ENCODE measurements around the gene NR1I3.
"Not testable (repeated sequence)": the region's sequence is repeated elsewhere in the genome, so short reads cannot be mapped to it uniquely, and the experiment has no call there.

Gene NR1I3

GRCh38 chr1:161226320-161226711 is 11.7 kb downstream of the NR1I3 start:
- Histone ChIP-seq H3K9me3 (ENCODE audit: control insufficient read depth, insufficient read depth, low read depth, low read length) (no peaks in the 10 kb centered on the region), H3K27me3 (ENCODE audit: control insufficient read depth, insufficient read depth, low read length) (no peaks in the 10 kb centered on the region), H3K4me3 (ENCODE audit: low read depth, low read length) (peak overlapping the region; percentile 96), H3K4me1 (ENCODE audit: control insufficient read depth, insufficient read depth, low read length) (peaks cover 26% of the 10 kb centered on the region), H3K27ac (ENCODE audit: low read depth, low read length) (peak overlapping the region; percentile 18; the same call in 1 of the 2 replicates), H3K9ac (ENCODE audit: low read length) (peak overlapping the region; percentile 83), H3K36me3 (ENCODE audit: control insufficient read depth, insufficient read depth, low read length) (peaks cover 25% of the 10 kb centered on the region)

GRCh38 chr1:161225534-161226319 is 12.3 kb downstream of the NR1I3 start, which contains the start of gene TOMM40L:
TSS of gene TOMM40L (plus strand) at chr1:161226060. CDS start at chr1:161226490, 430 bp downstream.
- H3K4me1 ChIP-seq (ENCODE audit: control insufficient read depth, insufficient read depth, low read length): peaks cover 26% of the 10 kb centered on the region
- H3K9me3 ChIP-seq (ENCODE audit: control insufficient read depth, insufficient read depth, low read depth, low read length): no peaks in the 10 kb centered on the region
- peak within 1 kb of the TSS; percentile 18; the same call in 1 of the 2 replicates for H3K27ac ChIP-seq (ENCODE audit: low read depth, low read length)
- peak within 1 kb of the TSS; percentile 96 for H3K4me3 ChIP-seq (ENCODE audit: low read depth, low read length)
- peaks cover 23% of the 10 kb centered on the region for H3K36me3 ChIP-seq (ENCODE audit: control insufficient read depth, insufficient read depth, low read length)
- H3K9ac ChIP-seq (ENCODE audit: low read length): peak within 1 kb of the TSS; percentile 83
- no peaks in the 10 kb centered on the region for H3K27me3 ChIP-seq (ENCODE audit: control insufficient read depth, insufficient read depth, low read length)

- H3K27me3 ChIP-seq (ENCODE audit: control insufficient read depth, insufficient read depth, low read length): no peaks in the 10 kb centered on the region
- no peak overlapping the region for H3K27ac ChIP-seq (ENCODE audit: low read depth, low read length)
- H3K36me3 ChIP-seq (ENCODE audit: control insufficient read depth, insufficient read depth, low read length): peaks cover 18% of the 10 kb centered on the region
- H3K9me3 ChIP-seq (ENCODE audit: control insufficient read depth, insufficient read depth, low read depth, low read length): no peaks in the 10 kb centered on the region
- H3K4me1 ChIP-seq (ENCODE audit: control insufficient read depth, insufficient read depth, low read length): peaks cover 26% of the 10 kb centered on the region
- no peak overlapping the region for H3K9ac ChIP-seq (ENCODE audit: low read length)
- H3K4me3 ChIP-seq (ENCODE audit: low read depth, low read length): 0 out of 2 replicates have a peak overlapping the region, but pooled peaks have one; percentile 10
Measured at GRCh38 chr1:161225178-161225533, 12.8 kb downstream of the NR1I3 start.

GRCh38 chr1:161224695-161225087 is 13.3 kb downstream of the NR1I3 start:
- not testable (repeated sequence) for H3K4me3 ChIP-seq (ENCODE audit: low read depth, low read length); H3K27ac ChIP-seq (ENCODE audit: low read depth, low read length); H3K9ac ChIP-seq (ENCODE audit: low read length); H3K27me3 ChIP-seq (ENCODE audit: control insufficient read depth, insufficient read depth, low read length); H3K9me3 ChIP-seq (ENCODE audit: control insufficient read depth, insufficient read depth, low read depth, low read length)
- Histone ChIP-seq H3K36me3 (ENCODE audit: control insufficient read depth, insufficient read depth, low read length) (peaks cover 15% of the 10 kb centered on the region), H3K4me1 (ENCODE audit: control insufficient read depth, insufficient read depth, low read length) (peaks cover 26% of the 10 kb centered on the region)

- H3K36me3 ChIP-seq (ENCODE audit: control insufficient read depth, insufficient read depth, low read length): peaks cover 9% of the 10 kb centered on the region
- no peak overlapping the region for H3K27ac ChIP-seq (ENCODE audit: low read depth, low read length)
- peaks cover 26% of the 10 kb centered on the region for H3K4me1 ChIP-seq (ENCODE audit: control insufficient read depth, insufficient read depth, low read length)
- H3K9me3 ChIP-seq (ENCODE audit: control insufficient read depth, insufficient read depth, low read depth, low read length): no peaks in the 10 kb centered on the region
- H3K9ac ChIP-seq (ENCODE audit: low read length): no peak overlapping the region
- H3K27me3 ChIP-seq (ENCODE audit: control insufficient read depth, insufficient read depth, low read length): no peaks in the 10 kb centered on the region
- H3K4me3 ChIP-seq (ENCODE audit: low read depth, low read length): no peak overlapping the region
Measured at GRCh38 chr1:161223805-161224694, 14.0 kb downstream of the NR1I3 start.

- no peaks in the 10 kb centered on the region for H3K27me3 ChIP-seq (ENCODE audit: control insufficient read depth, insufficient read depth, low read length)
- H3K36me3 ChIP-seq (ENCODE audit: control insufficient read depth, insufficient read depth, low read length): no peaks in the 10 kb centered on the region
- H3K4me3 ChIP-seq (ENCODE audit: low read depth, low read length): no peak overlapping the region
- H3K27ac ChIP-seq (ENCODE audit: low read depth, low read length): no peak overlapping the region
- H3K9ac ChIP-seq (ENCODE audit: low read length): no peak overlapping the region
- no peaks in the 10 kb centered on the region for H3K9me3 ChIP-seq (ENCODE audit: control insufficient read depth, insufficient read depth, low read depth, low read length)
- peaks cover 31% of the 10 kb centered on the region for H3K4me1 ChIP-seq (ENCODE audit: control insufficient read depth, insufficient read depth, low read length)
Measured at GRCh38 chr1:161222175-161223019, 15.6 kb downstream of the NR1I3 start.

GRCh38 chr1:161220002-161220401 is 18.0 kb downstream of the NR1I3 start:
- Histone ChIP-seq H3K9ac (ENCODE audit: low read length) (no peak overlapping the region), H3K9me3 (ENCODE audit: control insufficient read depth, insufficient read depth, low read depth, low read length) (no peaks in the 10 kb centered on the region), H3K27ac (ENCODE audit: low read depth, low read length) (no peak overlapping the region), H3K4me3 (ENCODE audit: low read depth, low read length) (no peak overlapping the region), H3K4me1 (ENCODE audit: control insufficient read depth, insufficient read depth, low read length) (peaks cover 22% of the 10 kb centered on the region), H3K36me3 (ENCODE audit: control insufficient read depth, insufficient read depth, low read length) (peaks cover 3% of the 10 kb centered on the region; the same call in 1 of the 2 replicates), H3K27me3 (ENCODE audit: control insufficient read depth, insufficient read depth, low read length) (no peaks in the 10 kb centered on the region)

- H3K9ac ChIP-seq (ENCODE audit: low read length): no peak overlapping the region
- H3K4me3 ChIP-seq (ENCODE audit: low read depth, low read length): no peak overlapping the region
- H3K36me3 ChIP-seq (ENCODE audit: control insufficient read depth, insufficient read depth, low read length): peaks cover 7% of the 10 kb centered on the region
- H3K9me3 ChIP-seq (ENCODE audit: control insufficient read depth, insufficient read depth, low read depth, low read length): no peaks in the 10 kb centered on the region
- H3K27me3 ChIP-seq (ENCODE audit: control insufficient read depth, insufficient read depth, low read length): no peaks in the 10 kb centered on the region
- no peak overlapping the region for H3K27ac ChIP-seq (ENCODE audit: low read depth, low read length)
- H3K4me1 ChIP-seq (ENCODE audit: control insufficient read depth, insufficient read depth, low read length): peaks cover 21% of the 10 kb centered on the region
Measured at GRCh38 chr1:161219078-161219892, 18.7 kb downstream of the NR1I3 start.

GRCh38 chr1:161218301-161219077 is 19.5 kb downstream of the NR1I3 start:
- Histone ChIP-seq H3K27me3 (ENCODE audit: control insufficient read depth, insufficient read depth, low read length) (no peaks in the 10 kb centered on the region), H3K27ac (ENCODE audit: low read depth, low read length) (no peak overlapping the region), H3K9me3 (ENCODE audit: control insufficient read depth, insufficient read depth, low read depth, low read length) (no peaks in the 10 kb centered on the region), H3K36me3 (ENCODE audit: control insufficient read depth, insufficient read depth, low read length) (peaks cover 15% of the 10 kb centered on the region), H3K9ac (ENCODE audit: low read length) (no peak overlapping the region), H3K4me1 (ENCODE audit: control insufficient read depth, insufficient read depth, low read length) (peaks cover 18% of the 10 kb centered on the region), H3K4me3 (ENCODE audit: low read depth, low read length) (no peak overlapping the region)
